ENCODE measurements around the gene PRUNE2.

PRUNE2 gene

GRCh38 chr9:76758476-76758875 lies 147.4 kb downstream of the PRUNE2 start:
- peaks cover 0 to 12% (median 0%) of the 10 kb centered on the region in 4 donors for H3K4me1 ChIP-seq
- no peak overlapping the region for H3K27ac ChIP-seq
- intact Hi-C loops (cut with DNase I; ENCODE audit: low total_unique reads), result no loop called here
- H3K4me3 ChIP-seq, result no peak overlapping the region
- no peak for DNase-seq
- no peaks in the 10 kb centered on the region for H3K27me3 ChIP-seq
- H3K9me3 ChIP-seq, result no peaks in the 10 kb centered on the region
- peaks cover 0 to 11% (median 1%) of the 10 kb centered on the region in 3 donors for H3K36me3 ChIP-seq
- TF ChIP-seq CTCF (IDR thresholded peaks at IDR 0.05), result no peak

- Histone ChIP-seq H3K27ac (no peak overlapping the region), H3K27me3 (no peaks in the 10 kb centered on the region), H3K4me3 (no peak overlapping the region), H3K9me3 (no peaks in the 10 kb centered on the region), H3K36me3 (peaks cover 0 to 8% (median 5%) of the 10 kb centered on the region in 3 donors), H3K4me1 (peaks cover 0 to 8% (median 0%) of the 10 kb centered on the region in 4 donors)
- intact Hi-C loops (cut with DNase I; ENCODE audit: low total_unique reads), result no loop called here
- no peak for TF ChIP-seq CTCF (IDR thresholded peaks at IDR 0.05)
- DNase-seq, result no peak
Observed at GRCh38 chr9:76756941-76757673, 148.8 kb downstream of the PRUNE2 start.

GRCh38 chr9:76756268-76756640 lies 149.7 kb downstream of the PRUNE2 start:
- intact Hi-C loops (cut with DNase I; ENCODE audit: low total_unique reads), result no loop called here

GRCh38 chr9:76751001-76751400 lies 154.9 kb downstream of the PRUNE2 start:
- Histone ChIP-seq H3K4me1 (peaks cover 0 to 7% (median 0%) of the 10 kb centered on the region in 4 donors), H3K27ac (no peak overlapping the region), H3K36me3 (peaks cover 0 to 9% (median 8%) of the 10 kb centered on the region in 3 donors), H3K27me3 (no peaks in the 10 kb centered on the region), H3K4me3 (no peak overlapping the region), H3K9me3 (no peaks in the 10 kb centered on the region)
- intact Hi-C loops (cut with DNase I; ENCODE audit: low total_unique reads), result no loop called here
- TF ChIP-seq CTCF (IDR thresholded peaks at IDR 0.05), result no peak
- no peak for DNase-seq

More at GRCh38 chr9:76756268-76756640, 149.7 kb downstream of the PRUNE2 start:
- Histone ChIP-seq H3K4me3 (no peak overlapping the region), H3K27ac (no peak overlapping the region), H3K36me3 (peaks cover 0 to 8% (median 5%) of the 10 kb centered on the region in 3 donors), H3K27me3 (no peaks in the 10 kb centered on the region), H3K4me1 (peaks cover 0 to 11% (median 0%) of the 10 kb centered on the region in 4 donors), H3K9me3 (no peaks in the 10 kb centered on the region)
- no peak for TF ChIP-seq CTCF (IDR thresholded peaks at IDR 0.05)
- DNase-seq, result peak in 1 of 2 donors; percentile 49

GRCh38 chr9:76744336-76744735 lies 161.6 kb downstream of the PRUNE2 start:
- Histone ChIP-seq H3K9me3 (no peaks in the 10 kb centered on the region), H3K4me3 (no peak overlapping the region), H3K27me3 (no peaks in the 10 kb centered on the region), H3K36me3 (peaks cover 0 to 9% (median 0%) of the 10 kb centered on the region in 3 donors), H3K27ac (no peak overlapping the region), H3K4me1 (no peaks in the 10 kb centered on the region)
- no peak for DNase-seq
- intact Hi-C loops (cut with DNase I; ENCODE audit: low total_unique reads), result no loop called here
- no peak for TF ChIP-seq CTCF (IDR thresholded peaks at IDR 0.05)
